Activated CD4-positive, alpha-beta T cell treated with anti-CD3 and anti-CD28 coated beads for 1 hour (primary cell): ENCODE data around the gene KIF7.
A peak's percentile ranks its signal among the peaks of the same experiment; 100 is the strongest.

Experiments used
- DNase-seq: peaks from one replicate; pipeline ENCODE4 v3.0.0-alpha.2; 2020

KIF7 gene

DNA sequence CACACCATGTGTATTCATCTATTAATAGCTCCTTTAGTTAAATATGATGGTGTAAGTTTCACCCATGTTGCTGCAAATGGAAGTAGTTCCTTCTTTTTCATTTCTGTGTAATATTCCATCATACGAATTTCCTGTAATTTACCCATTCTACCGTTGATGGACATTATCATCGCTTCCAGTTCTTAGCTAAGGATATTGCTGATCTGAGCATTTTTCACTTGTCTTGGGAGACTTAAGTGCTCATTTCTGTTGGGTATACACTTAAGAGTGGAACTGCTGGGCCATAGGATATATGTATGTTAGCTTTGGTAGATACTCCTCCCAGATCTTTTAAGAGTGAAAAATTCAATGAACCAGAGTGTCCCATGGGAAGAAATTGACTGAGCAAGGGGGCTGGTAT is 12.9 kb upstream of the KIF7 start:
- DNase-seq = no peak

DNA sequence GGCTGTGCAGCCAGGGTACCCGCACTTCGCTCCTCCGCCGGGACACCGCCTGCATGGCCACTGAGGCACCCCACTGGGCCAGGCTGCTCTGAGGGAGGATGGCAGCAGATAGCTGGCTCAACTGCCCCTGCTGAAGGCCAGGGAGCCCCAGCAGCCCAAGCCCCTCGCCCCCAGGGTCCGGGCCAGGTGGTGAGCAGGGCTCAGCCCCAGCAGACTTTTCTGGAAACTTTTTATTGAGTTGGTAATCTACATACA is 12.4 kb upstream of the KIF7 start:
- no peak for DNase-seq

DNA sequence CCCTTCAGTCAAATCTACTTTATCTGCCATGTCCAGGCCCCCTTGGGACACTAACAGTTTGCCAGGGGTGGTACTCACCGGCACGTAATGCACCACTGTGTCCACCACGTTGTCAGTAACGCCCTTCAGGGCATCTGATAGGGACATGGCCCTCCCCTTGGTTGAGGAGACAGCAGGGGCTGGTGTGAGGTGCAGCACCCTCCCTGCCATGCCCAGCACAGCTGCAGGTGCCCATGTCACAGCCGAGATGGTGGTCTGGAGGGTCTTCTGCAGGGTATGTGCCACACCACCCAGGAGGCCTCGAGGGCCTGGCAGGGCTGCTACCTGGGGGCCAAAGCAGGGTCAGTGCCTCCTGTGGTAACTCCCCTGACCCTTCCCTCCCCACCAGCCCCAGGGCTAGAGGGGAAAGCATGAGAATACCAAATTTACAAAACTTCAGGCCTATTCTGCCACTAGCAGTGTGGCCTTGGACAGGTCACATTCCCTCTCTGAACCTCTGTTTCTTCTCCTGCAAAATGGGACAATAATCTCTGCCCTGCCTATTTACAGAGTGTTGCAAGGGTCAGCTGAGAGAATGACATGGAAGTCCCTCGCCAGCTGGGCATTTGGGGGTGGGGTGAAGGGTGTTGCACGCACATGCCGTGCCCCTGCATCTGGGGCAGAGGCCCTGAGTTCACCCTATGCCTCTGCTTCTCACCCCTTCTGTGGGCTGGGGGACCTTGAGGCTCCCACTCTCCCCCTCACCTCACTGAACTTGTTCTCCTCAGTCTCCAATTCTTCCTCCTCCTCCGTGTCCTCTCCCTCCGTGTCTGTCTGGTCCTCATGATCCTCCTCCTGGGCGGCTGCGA is 11.8 kb upstream of the KIF7 start:
- DNase-seq = no peak

- DNase-seq = no peak
Measured at GRCh38 chr15:89666184-89666857, 11.1 kb upstream of the KIF7 start.

DNA sequence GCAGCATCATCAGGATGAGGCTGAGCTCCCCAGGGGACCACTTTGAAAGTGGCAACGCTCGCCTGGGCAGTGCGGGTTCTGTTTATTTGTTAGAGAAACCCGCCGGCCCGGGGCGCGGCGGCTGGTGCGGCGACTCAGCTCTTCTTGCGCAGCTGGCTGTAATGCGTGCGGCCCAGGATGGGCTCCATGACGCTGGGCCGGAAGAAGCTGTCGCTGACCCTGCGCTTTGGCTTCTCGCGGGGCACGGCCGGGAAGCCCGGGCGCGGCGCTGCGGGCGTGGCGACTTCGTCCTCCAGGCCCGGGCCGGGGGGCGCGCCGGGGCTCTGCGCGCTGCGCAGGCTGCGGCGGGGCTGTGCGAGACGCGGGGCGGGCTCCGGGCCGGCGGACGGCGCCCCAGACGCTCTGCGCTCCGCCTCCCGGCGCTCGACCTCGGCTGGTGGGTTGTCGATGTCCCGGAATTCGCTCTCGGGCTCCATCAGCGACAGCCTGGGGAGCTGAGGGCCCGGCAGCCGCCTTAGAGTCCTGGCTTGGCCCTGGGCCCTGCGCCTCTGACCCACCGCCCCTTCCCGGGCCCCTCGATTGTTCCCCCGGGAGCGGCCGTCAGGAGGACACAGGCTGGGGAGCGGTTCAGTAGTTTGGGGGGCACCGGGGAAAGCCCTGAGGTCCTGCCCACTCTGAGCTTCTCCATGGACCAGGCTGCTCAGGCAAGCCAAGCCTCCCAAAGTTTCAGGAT is 10.3 kb upstream of the KIF7 start:
- DNase-seq = no peak

GRCh38 chr15:89664441-89665350 is 9.4 kb upstream of the KIF7 start:
- DNase-seq = no peak

DNA sequence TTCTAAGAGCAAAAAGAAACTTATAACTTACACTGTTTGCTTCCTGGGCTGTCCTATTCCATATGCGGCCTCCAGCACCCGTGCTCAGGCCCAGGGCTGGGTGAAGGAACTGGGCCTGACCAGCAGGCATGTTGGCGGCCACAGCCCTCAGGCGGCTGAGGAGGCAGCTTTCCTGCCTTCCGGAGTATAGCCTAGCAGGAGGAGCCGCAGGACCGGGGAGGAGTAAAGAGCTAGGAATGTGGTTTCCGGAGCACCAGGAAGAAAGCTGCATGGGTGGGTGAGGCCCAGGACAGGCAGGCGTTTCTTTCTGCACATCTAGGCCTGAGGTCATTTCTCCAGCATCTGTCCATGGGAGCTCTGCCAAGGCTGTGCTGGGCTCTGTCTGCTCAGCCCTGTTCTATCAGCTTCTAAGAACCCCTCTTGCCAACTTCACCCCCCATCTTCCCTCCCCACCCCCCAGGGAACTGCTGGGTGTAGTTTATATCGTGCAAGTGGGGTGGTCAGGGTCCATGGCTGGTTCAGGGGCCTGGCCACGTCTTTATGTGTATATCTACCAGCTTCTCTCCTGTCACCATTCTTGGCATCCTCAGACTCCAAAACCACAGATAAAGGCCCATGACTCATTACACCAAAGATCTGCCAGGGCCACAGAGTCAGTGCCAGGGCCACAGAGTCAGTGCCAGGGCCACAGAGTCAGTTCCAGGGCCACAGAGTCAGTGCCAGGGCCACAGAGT is 7.8 kb upstream of the KIF7 start:
- no peak for DNase-seq

DNA sequence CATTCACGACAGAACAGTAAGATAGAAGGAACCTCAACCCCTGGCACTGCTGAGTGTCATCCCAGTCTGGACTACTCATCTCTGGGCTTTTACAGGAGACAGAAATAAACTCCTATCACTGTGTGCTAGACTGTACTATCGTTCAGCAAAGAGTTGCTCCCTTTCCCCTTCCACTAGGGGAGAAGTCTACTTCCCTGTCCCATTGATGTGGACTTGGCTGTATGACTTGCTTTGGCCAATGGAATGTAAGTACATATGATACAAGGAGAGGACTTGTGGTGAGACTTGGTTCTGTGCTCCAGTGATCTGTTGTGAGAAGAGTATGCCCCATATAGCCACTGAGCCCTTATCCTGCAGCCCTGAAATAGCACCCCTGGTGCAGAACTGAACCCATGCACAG is 5.3 kb upstream of the KIF7 start:
- DNase-seq = no peak

GRCh38 chr15:89659295-89659694 is 4.0 kb upstream of the KIF7 start:
- no peak for DNase-seq

DNA sequence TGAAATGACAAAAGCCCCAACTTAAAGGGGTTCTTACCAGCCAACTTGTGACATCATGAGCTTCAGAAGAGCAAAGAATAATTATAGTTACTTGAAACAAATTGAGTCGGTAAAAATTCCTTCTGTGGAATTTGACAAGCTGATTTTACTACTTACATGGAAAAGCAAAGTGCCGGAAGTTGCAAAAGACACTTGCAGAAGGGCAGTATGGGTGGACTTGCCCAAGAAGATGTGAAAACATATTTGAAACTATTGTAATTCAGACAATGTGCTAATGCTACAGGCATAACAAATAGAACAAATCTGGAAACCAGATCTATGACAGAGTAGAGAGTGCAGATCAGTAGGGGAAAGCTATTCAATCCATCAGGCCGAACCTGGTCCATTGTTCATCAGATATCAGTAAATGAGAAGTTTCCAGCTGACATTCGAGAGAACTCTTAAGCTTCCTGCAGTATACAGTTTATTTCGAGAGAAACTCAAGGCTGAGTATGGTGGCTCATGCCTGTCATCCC is 2.5 kb upstream of the KIF7 start:
- DNase-seq = no peak

DNA sequence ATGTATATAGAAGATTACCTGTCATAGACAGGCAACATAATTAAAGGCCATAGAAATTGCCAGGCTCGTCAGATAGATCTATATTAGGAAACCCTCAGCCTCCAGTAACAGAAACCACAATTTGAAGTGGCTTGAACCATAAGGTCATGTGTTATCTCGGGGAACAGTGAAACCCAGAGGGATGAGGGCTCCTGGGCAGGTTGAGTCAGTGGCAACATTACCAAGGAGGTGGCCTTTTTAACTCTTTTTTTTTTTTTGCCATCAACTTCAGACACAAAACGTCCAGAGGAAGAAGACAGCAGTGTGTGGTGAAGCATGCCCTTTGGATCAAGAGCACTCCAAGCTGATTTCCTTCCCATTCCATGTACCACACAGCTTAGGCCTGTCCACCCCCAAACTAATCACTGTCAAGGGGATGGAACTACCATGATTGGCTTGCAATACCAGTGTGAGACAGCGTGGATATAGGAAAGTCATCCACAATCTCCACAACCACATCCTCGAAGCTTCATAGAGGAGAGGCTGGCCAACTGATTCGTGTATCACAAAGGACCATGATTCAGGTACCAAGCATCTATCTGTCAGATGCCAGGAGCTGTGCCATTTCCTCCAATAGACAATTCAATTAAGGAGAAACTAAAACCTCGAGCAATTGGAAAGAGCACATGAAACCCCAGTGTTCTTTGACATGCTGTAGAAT is 999 bp upstream of the KIF7 start:
- DNase-seq = no peak

DNA sequence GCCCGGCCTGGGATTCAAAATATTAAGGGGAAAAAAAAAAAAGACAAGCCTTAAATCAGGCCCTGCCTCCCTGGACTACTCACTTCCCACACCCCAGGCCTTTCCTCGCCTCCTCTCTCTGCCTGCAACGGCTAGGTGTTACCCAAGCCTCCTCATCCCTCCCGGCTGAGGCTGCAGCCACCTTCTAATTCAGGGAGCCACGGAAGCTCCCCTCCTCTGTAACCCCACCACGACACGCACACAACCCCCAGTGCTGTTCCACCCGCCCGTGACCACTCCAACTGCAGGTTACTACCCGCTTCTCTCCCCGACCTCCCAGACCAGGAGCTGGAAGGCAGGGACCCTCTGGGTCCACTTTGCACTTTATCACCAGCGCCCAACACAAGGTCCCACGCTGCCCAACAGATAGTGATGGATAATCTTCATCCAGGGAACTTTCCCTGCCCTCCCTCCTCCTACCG is 936 bp downstream of the KIF7 start:
- no peak for DNase-seq

DNA sequence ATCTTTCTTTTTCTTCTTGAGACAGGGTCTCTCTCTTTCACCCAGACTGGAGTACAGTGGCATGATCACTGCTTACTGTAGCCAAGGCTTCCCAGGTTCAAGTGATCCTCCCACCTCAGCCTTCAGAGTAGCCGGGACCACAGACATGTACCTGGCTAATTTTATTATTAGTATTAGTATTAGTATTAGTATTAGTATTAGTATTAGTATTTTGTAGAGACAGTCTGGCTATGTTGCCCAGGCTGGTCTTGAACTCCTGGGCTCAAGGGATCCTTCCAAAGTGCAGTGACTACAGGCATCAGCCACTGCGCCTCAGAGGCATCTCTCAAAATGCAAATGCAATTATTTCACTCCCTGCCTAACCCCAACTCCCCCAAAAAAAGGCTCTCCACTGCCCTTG is 1.7 kb downstream of the KIF7 start:
- no peak for DNase-seq

DNA sequence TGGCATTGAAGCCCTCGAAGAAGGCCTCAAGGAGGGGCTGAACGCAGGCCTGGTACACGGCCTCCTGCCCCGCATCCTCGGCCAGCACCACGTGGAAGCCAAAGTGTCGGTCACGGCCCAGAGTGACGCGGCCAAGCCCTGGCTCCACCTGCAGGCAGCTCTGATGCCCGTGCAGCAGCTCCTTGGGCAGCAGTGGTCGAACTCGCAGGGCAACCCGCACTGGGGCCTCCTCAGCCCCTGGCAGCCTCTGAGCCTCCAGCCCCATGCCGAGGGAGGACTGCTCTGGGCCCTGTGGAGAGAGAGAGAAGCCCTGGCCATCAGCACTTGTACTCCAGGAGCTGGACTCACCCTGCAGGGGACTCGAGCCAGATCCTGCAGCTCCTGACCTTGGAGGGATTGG is 2.6 kb downstream of the KIF7 start:
- DNase-seq = no peak

- no peak for DNase-seq
Measured at GRCh38 chr15:89652131-89652530, 3.1 kb downstream of the KIF7 start.

DNA sequence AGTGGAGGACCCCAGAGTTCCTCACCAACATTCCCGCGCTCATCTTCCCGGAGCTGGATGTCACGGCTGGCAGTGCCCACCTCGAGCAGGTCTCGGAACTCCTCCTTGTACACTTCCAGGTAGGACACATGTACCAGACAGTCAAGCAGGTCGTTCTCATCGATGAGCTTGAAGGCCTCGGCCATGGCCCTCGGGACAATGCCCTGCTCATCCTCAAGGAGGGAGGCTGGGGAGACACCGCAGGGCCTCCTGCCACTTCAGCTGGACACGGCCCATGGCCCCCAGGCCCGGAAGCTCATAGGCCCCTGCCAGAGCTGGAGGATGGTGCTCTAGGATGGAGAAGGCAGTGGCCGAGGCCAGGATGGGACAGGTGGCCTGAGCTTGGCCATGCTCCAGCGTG is 5.6 kb downstream of the KIF7 start:
- no peak for DNase-seq

- DNase-seq = no peak
Measured at GRCh38 chr15:89649013-89649625, 6.1 kb downstream of the KIF7 start.

DNA sequence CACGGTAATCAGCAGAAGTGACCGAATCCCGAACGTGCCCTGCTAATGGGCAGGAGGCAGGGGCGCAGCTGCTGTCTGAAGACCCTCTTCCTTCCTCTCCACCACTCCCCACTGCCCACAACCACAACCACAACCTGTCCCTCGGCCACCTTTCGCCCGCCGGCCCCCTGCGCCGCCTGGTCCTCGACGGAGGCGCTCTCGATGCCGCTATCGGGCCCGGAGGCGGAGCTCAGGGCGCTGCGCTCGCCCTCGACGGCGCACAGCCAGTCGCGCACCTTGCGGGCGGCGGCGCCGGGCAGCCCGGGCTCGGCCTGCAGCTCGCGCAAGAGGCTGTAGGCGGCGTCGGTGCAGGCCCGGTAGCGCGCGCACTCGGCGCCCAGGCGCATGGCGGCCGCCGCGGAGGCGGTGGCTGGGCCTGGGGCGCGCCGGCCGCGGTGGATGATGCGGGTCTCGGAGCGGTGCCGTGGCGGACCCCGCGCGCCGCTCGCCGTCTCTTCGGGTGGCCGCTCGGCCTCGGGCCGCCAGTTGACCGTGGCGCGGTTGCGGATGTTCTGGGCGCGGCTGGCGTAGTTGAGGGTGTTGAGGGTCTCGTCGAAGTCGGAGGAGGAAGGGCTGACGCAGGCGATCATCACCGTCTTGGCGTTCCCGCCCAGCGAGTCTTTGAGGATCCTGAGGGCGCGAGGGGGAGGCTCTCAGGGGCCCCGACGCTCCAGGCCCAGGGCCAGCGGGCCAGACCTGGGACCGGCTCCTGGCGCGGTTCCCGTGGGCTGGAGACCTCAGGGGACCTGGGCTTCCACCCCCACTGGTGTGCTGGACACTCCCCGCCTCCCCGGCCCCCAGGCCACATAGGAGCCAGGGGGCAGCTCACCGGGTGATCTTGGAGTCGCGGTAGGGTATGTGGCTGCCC is 6.9 kb downstream of the KIF7 start:
- DNase-seq = no peak

- DNase-seq = peak; percentile 29
Measured at GRCh38 chr15:89647191-89647851, 7.9 kb downstream of the KIF7 start.
